HG02571 (cell line): Measurements from ENCODE around the gene SVIL.
"Not testable (repeated sequence)": the region's sequence is repeated elsewhere in the genome, so short reads cannot be mapped to it uniquely, and the experiment has no call there.

Source experiments
- ATAC-seq: cut with Tn5 transposase; IDR thresholded peaks from one replicate; pipeline ENCODE4 v1.9.1; 2021; ENCODE audit warnings: mild to moderate bottlenecking, moderate library complexity; ENCODE audit not compliant: unreplicated experiment

Gene SVIL

DNA sequence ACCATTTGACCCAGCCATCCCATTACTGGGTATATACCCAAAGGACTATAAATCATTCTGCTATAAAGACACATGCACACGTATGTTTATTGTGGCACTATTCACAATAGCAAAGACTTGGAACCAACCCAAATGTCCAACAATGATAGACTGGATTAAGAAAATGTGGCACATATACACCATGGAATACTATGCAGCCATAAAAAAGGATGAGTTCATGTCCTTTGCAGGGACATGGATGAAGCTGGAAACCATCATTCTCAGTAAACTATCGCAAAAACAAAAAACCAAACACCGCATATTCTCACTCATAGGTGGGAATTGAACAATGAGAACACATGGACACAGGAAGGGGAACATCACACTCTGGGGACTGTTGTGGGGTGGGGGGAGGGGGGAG is 85.3 kb downstream of the SVIL start:
- not testable (repeated sequence) for ATAC-seq

DNA sequence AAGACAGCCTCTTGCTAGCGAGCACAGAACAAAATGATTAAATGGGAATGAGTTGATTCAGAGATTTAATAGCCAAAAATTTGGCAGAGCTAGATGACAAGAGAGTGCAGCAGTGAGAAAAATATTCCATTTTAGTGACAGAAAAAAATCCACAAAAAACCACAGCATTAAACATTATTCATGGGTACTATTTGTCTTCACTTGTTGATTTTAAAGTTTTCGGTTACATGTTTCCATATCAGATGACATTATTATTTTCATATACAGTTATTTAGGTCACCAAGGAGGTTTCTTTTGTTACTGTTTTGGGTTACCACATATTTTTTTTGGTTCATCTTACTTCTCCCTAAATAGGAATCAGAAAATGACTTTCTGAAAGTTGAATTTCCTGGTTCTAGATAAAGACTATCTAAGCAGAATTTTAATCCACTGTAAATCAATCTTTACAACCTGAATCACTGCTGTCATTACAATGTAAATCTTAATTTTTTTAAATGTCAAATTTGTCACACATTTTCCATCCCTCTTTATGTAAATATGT is 87.9 kb downstream of the SVIL start:
- ATAC-seq, result no peak

DNA sequence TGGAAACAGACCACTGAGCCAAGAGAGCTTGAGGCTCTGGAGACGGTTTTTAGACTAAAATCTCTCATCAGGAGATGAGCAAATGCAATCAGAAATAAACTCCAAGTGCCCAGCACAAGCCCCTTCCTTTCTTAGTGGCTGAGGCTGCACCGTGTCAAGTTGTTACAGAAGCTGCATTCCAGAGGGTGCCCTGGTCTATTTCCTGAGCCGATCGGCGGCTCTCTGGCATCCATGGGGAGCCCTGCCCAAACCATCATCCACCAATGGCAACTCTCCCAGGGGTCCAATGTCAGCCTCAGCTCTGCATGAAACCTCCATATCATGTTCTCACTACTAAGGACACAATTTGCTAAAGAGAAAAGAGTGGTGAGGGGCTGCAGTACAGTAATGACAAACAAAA is 89.6 kb downstream of the SVIL start:
- ATAC-seq, result no peak

DNA sequence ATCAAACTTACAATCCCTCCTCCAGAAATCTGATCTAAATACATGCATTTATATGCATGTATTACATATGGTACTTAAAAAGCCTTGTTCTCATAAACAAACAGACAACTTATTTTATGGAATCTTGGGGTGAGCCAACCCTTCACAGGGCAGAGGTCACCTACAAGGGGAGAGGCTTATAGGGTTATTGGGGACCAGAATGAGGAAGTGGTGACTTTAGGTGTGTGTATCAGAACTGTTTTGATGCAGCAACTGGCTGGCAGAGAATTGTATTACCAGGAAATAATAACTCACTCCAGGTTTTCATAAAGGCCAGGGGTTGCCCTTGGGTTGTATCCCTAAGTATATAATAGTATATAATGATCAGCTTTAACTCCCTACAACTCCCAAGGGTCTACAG is 91.1 kb downstream of the SVIL start:
- no peak for ATAC-seq

DNA sequence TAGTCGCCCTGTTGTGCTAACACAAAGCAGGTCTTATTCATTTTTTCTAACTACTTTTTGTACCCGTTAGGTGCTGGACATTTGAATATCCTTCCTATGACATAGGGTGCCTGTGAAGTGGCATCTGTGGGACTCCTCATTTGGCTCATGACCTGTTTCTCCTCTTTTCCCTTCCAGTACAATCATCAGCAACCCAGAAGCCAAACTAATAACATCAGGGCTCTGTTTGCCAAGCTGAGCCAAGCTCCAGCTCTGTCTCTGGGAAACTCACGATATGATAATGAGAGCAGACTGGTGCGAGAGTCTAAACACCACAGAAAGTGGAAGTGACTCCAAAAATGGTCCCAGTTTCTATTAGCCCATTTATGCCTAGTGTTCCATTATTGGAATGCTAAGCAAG is 92.0 kb downstream of the SVIL start:
- ATAC-seq, result no peak

DNA sequence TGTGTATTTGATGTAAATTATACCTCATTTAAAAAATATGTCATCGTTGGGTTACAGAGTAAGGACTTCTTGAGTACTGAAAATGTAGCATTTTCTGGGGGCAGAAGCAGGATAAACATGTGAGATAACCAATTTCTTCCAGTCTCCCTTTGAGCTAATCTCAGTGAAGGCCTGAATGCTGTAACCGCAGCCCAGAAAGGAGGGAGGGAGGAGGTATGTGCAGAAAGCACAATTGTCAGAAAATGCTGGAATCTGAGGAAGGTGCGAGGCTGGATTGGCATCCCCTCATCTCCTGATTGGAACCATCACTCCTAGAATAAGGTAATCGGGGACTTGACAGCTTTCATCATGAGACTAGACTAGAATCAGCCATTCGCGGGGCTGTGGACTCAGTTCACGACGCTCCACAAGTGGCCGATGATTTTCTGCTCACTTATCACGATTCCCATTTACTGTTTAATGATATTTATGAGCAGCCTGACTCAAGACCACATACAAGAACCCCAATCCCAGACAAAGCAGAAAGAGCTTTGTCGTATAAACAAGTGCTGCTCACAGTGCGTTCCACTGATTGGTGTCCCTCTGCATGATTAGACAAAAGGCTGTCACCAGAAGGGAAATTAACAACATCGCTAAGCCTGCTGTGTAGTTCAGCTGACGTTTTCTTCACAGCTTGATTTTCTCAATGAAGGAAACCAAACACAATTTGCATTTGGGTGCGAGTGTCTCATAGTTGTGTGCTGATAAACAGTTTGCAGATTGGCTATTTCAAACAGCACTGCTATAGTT is 93.2 kb downstream of the SVIL start:
- ATAC-seq, result no peak

DNA sequence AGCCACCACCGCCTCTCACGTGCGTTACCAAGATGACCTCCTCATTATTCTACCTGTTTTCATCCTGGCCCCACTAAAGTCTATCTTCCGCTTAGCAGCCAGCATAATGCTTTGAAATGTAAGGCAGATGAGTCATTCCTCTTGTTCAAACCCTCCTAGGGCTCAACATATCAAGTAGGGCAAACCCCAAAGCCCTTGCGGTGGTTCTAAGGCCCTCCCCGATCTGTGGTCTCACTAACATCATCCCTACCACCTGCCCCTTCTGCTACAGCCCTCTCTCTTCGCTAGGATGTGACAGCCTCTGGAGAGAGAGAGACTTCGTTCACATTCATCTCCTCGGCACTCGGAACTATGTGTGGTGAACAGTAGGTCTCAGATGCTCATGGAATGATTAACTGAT is 94.8 kb downstream of the SVIL start:
- ATAC-seq, result no peak

DNA sequence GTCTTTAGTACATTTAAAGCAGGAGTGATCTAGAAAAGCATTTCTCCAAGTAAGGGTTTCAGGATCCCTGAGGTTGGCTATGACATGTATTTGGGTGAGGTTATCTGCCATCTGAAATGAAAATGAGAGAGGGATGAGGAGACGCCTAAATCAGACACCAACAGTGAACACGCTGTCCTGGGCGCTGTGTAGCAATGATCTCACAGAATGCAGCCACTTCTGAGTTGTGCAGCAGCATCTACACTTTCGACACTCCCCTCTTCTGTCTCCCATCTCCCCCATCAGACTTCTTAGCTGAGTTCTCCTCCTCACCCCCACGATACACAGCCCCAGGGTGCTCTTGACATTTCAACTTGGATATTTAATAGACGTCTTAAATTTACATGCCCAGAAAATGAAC is 95.4 kb downstream of the SVIL start:
- no peak for ATAC-seq

DNA sequence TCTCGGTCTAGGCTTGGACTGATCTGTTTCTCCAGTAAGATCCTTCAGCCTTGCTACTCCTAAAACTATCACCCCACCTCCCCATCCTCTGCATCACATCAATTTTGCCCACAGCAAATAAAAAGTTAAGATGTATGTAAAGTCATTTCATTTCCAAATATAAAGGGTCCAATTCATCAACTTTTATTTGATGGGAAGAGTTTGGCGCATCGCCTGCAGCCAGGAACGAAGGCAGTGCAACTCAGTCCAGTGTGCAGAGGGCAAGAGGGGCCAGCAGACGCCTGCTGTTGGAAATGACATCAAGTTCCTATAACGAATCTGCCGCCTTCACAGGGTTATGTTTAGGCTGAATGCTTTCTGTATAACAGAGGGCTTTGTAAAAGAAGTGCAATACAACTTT is 97.0 kb downstream of the SVIL start:
- ATAC-seq, result no peak

DNA sequence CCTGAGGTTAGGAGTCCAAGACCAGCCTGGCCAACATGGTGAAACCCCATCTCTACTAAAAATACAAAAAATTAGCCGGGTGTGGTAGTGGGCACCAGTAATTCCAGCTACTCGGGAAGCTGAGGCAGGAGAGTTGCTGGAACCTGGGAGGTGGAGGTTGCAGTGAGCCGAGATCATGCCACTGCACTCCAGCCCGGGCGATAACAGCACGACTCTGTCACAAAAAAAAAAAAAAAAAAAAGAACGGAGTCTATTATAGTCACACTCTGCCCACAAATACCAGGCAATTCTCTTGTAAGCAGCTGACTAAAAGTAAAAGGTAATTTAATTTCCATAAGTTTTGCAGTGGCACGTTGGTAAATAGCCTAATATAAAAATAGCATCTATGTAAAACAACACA is 98.1 kb downstream of the SVIL start:
- ATAC-seq, result not testable (repeated sequence)

DNA sequence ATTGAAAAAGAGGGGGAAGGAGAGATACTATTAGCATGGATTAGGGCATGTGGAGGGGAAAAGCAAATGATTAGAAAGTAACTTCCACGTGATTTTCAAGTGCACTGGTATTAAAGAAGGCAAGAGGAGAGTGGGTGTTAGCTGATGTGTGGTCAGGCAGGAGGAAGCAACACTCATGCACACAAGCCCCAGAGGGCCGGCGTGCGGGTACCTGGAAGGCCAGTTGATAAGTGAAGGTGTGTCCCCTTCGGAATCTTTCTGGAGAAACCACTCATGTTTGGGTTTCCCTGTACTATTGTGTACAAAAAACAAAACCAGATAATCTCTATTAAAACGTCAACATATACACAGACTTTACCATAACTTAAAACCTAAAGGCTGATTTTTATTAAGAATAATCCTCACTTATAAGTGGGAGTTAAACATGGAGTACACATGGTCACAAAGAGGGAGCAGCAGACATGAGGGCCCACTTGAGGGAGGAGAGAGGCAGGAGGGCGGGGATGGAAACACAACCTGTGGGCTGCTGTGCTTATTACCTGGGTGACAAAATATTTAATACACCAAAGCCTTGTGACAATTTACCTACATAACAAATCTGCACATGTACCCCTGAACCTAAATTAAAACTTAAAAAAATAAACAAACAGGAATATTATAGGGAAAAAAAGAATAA is 98.9 kb downstream of the SVIL start:
- no peak for ATAC-seq

DNA sequence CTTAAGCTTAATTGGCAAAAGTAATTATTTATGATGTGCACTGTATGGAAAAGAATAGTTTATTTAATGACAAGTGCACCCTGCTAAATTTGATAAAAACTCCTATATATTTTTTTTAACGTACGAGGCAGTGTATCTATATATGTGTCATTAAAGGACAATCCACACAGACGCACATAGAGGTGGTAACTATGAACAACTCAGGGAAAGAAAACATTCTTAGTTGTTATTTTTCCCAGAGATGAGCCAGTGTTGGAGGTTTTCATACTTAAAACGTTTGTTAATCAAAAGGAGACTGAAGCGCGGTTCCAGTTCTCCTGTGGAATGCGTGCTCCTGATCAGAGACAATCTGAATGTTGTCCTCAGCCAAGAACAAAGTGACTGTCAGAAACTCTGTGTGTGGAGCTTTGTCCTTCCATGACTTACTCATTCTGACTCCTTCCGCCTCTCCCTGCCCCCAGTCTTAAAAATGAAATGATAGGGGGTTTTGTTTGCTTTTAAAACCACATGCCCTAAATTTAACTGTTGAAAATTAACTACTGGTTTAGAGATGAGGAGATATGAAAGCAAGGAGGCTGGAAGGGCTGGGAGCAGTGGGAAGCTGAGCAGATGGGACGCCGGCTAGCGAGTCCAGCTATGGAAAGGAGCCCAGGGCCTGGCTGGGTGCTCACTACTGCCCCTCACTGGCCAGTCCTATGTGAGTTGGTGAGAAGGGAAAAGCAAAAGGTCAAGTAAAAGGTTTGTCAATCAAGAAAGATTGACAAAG is 99.6 kb downstream of the SVIL start:
- ATAC-seq, result no peak

DNA sequence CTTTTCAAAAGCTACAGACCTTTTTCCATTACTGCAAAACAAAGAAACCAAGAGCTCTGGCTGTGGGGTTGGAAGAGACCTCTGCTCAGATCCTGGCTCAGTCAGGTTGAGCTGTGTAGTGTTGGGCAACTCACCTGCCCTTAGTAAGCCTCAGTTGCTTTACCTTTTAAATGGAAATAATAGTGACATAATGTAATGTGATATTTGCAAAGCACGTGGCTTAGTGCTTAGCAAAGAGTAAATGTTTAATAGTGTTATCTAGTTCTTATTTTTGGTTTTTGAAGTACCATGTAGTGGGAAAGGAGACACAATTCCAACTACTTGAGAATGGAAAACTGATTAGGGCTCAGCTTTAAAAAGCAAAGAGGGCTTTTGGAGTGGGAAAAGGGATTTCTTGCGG is 100.2 kb downstream of the SVIL start:
- no peak for ATAC-seq

DNA sequence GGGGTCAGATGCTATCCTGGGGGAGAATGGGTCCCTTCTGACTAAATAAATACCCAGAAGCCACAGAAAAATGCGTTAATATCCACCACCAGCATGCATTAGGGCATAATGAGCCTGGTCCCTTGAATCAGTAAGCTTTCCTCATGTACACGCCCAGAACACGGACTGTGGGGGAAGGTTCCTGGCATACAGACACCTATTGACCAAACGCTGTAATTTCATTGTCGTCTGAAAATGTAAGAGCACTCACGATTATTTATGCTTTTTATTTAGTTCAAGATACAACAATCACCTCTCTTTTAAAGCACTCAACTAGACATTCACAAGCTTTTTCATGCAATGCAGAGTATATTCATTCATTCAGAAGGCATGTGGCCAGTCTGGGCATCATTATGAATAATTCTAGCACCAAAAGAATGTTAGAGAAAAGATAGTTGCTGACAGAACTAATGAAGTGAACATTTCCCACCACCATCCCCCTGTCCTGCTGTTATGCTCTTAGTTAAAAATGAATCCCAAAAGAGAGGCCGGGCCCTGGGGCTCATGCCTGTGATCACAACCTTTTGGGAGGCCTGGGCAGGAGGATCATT is 101.0 kb downstream of the SVIL start:
- no peak for ATAC-seq

DNA sequence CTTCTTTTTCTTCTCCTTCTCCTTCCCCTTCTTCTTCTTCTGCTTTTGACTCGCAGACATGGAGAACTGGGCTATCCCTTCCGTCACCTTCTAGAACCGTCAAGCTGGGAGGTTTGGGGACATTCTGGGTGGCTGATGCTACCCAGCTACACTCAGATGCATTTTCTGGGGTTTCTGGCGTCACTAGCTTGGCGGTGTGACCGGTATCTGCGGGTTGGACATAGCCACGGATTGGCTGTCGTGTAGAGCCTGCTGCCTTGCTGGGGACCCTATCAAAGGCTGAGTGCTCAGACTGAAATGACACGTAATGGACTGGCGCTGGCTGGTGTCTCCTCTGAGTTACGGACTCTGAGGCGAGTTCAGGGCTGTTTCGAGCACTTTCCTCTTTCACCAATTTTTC is 101.7 kb downstream of the SVIL start:
- ATAC-seq, result no peak

DNA sequence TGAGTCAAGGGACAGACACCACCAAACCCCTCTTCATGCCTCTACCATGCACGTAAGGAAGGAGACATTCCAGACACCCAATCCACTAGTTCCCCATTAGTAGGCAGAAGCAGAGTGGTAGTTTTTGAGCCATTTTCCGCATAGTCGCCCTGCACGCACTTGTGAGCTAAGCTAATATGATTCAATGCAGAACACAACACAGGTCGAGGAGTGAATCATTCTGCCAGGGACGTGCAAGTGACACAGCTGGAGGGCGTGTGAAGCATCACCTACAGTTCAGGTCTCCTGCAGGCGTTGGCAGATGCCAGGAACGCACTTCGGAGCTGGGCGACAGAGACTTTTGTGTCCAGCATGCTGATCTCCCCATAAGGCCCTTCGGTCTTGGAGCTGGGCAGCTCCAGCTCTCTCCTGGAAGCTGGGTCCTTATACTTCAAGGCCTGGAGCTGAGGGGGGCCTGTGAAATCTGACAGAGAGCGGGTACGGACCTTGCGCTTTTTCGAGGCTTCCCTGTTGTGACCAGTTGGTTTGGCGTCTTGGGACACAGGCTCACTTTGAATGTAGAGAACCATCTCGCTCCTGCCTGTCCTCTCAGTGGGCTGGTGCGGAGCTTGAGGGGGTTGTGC is 102.4 kb downstream of the SVIL start:
- no peak for ATAC-seq

DNA sequence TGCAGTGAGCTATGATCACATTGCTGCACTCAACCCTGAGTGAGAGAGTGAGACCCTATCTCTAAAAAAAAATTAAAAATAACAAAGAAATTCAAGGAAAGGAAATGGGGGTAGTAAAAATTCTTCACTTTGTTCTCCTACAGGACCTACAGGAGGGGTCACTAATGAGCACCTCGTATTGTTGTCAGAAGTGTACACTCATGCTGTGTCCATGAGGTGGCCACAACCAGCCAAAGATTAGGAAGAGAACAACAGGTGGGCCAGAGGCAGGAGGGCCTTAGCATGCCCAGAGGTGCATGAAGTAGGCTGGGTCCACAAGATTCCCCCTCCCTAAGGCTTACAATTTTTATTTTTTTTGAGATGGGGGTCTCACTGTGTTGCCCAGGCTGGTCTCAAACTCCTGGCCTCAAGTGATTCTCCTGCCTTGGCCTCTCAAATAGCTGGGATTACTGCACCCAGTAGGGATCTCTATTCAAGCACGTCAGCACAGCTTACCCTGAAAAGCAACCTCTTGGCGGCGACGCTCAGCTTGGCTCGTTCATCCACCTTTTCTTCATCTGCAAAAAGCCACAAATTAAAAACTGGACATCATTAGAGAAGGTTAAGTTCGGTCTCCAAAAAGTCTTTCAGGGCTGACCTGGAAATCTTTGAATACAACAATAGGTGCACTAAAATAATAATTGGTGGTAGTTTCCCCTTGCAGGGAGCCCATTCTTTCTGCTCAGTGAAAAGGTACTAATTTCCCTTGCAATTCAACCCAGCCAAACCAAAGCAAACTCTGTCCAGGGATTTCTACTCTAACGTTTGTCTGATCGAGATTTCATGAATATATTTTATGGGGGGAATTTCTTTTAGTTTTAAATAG is 104.4 kb downstream of the SVIL start:
- ATAC-seq, result no peak

DNA sequence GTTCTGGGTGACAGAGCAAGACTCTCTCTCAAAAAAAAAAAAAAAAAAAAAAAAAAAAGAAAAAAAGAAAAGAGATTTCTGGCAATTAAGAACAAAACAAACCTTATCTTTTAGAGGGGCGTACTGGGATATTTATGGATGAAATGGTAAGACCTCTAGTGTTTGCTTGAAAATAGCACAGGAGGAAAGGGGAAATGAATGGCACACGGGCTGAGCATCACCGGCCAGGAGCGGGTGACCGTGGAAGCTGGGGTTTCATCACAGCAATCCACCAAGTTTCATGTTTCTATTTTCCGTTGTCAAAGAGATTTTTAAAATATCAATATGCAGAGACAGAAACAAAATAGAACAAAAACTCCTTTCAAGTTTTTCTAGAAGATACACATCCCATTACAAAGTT is 105.6 kb downstream of the SVIL start:
- no peak for ATAC-seq

DNA sequence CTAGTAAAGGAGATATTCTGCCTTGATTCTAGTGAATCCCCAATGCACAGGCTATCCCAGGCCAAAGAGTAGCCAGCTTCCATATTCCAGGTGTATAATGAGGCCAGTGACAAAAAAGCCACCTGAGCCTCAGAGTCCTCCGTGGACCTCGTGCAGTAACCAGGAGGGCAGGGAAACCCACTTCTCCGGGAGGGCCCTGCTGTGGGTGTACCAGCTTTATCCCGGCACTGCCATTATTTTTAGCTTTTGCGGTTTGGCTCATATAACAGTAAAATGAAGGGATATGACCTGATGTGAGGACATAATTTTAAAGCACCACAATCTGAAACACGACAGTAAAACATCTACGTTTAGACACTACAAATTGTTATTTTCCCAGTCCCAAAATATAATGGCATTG is 109.0 kb downstream of the SVIL start:
- ATAC-seq, result no peak

DNA sequence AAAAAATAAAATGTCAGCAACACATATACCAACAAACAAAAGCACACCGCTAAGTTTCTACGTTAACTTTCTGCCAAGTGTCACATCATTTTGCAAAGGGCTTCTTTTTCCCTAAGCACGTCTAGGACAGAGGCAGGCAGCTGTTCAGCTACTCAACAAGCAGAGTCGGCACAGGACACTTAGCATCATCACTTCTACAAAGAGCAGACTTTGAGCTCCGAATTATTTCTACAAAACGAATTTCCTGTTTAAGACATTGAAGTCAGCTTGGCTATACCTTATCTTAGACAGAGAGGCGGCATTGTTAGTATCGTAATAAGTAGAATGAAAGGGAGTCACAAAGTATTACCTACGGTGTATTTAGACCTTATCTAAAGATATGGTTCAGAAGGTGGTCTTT is 110.1 kb downstream of the SVIL start:
- no peak for ATAC-seq
